ENCODE measurements around the gene PRDM12.
A peak's percentile ranks its signal among the peaks of the same experiment; 100 is the strongest.
"Not testable (repeated sequence)": the region's sequence is repeated elsewhere in the genome, so short reads cannot be mapped to it uniquely, and the experiment has no call there.

PRDM12 gene

GRCh38 chr9:130681769-130682420 is 17.5 kb downstream of the PRDM12 start:
- Histone ChIP-seq H3K4me3 (ENCODE audit: low read length) (peak overlapping the region; percentile 69), H3K9ac (ENCODE audit: low read depth, low read length) (no peak overlapping the region), H3K27ac (ENCODE audit: low read depth, low read length) (no peak overlapping the region), H3K36me3 (ENCODE audit: insufficient read depth, low read length) (no peaks in the 10 kb centered on the region), H3K27me3 (ENCODE audit: insufficient read depth, low read length) (peaks cover 57% of the 10 kb centered on the region), H3K9me3 (ENCODE audit: insufficient read depth, low read depth, low read length) (peaks cover 4% of the 10 kb centered on the region; the same call in 1 of the 2 replicates), H3K4me1 (ENCODE audit: insufficient read depth, low read length) (no peaks in the 10 kb centered on the region)
- WGBS: 2% methylated on average over 45 of the region's 45 CpGs

- H3K9me3 ChIP-seq (ENCODE audit: insufficient read depth, low read depth, low read length): peaks cover 4% of the 10 kb centered on the region; the same call in 1 of the 2 replicates
- no peak overlapping the region for H3K9ac ChIP-seq (ENCODE audit: low read depth, low read length)
- no peak overlapping the region for H3K27ac ChIP-seq (ENCODE audit: low read depth, low read length)
- H3K4me1 ChIP-seq (ENCODE audit: insufficient read depth, low read length): no peaks in the 10 kb centered on the region
- H3K4me3 ChIP-seq (ENCODE audit: low read length): peak overlapping the region; percentile 69
- 7% methylated on average over 19 of the region's 22 CpGs for WGBS
- H3K36me3 ChIP-seq (ENCODE audit: insufficient read depth, low read length): no peaks in the 10 kb centered on the region
- H3K27me3 ChIP-seq (ENCODE audit: insufficient read depth, low read length): peaks cover 51% of the 10 kb centered on the region
Observed at GRCh38 chr9:130682421-130683121, 18.2 kb downstream of the PRDM12 start.

- 0 out of 2 replicates have a peak, but pooled peaks cover 5% of the 10 kb centered on the region for H3K4me1 ChIP-seq (ENCODE audit: insufficient read depth, low read length)
- no peak overlapping the region for H3K4me3 ChIP-seq (ENCODE audit: low read length)
- H3K36me3 ChIP-seq (ENCODE audit: insufficient read depth, low read length): no peaks in the 10 kb centered on the region
- no peak overlapping the region for H3K27ac ChIP-seq (ENCODE audit: low read depth, low read length)
- no peak overlapping the region for H3K9ac ChIP-seq (ENCODE audit: low read depth, low read length)
- peaks cover 27% of the 10 kb centered on the region for H3K27me3 ChIP-seq (ENCODE audit: insufficient read depth, low read length)
- H3K9me3 ChIP-seq (ENCODE audit: insufficient read depth, low read depth, low read length): peaks cover 4% of the 10 kb centered on the region; the same call in 1 of the 2 replicates
Observed at GRCh38 chr9:130685104-130685503, 20.7 kb downstream of the PRDM12 start.

GRCh38 chr9:130685945-130686344 is 21.6 kb downstream of the PRDM12 start:
- not testable (repeated sequence) for H3K4me3 ChIP-seq (ENCODE audit: low read length); H3K4me1 ChIP-seq (ENCODE audit: insufficient read depth, low read length); H3K27ac ChIP-seq (ENCODE audit: low read depth, low read length); H3K9me3 ChIP-seq (ENCODE audit: insufficient read depth, low read depth, low read length); H3K36me3 ChIP-seq (ENCODE audit: insufficient read depth, low read length); H3K9ac ChIP-seq (ENCODE audit: low read depth, low read length)
- 97% methylated on average over 11 of the region's 11 CpGs for WGBS
- H3K27me3 ChIP-seq (ENCODE audit: insufficient read depth, low read length): peaks cover 18% of the 10 kb centered on the region

GRCh38 chr9:130687615-130688014 is 23.2 kb downstream of the PRDM12 start:
- no peaks in the 10 kb centered on the region for H3K36me3 ChIP-seq (ENCODE audit: insufficient read depth, low read length)
- WGBS: 86% methylated on average over 1 of the region's 2 CpGs
- no peak overlapping the region for H3K27ac ChIP-seq (ENCODE audit: low read depth, low read length)
- H3K4me3 ChIP-seq (ENCODE audit: low read length): no peak overlapping the region
- peaks cover 7% of the 10 kb centered on the region for H3K4me1 ChIP-seq (ENCODE audit: insufficient read depth, low read length)
- H3K9me3 ChIP-seq (ENCODE audit: insufficient read depth, low read depth, low read length): peaks cover 4% of the 10 kb centered on the region; the same call in 1 of the 2 replicates
- H3K9ac ChIP-seq (ENCODE audit: low read depth, low read length): no peak overlapping the region
- H3K27me3 ChIP-seq (ENCODE audit: insufficient read depth, low read length): peaks cover 4% of the 10 kb centered on the region

GRCh38 chr9:130688072-130688471 is 23.7 kb downstream of the PRDM12 start:
- peaks cover 4% of the 10 kb centered on the region for H3K27me3 ChIP-seq (ENCODE audit: insufficient read depth, low read length)
- 93% methylated on average over 5 of the region's 5 CpGs for WGBS
- H3K27ac ChIP-seq (ENCODE audit: low read depth, low read length): no peak overlapping the region
- no peak overlapping the region for H3K4me3 ChIP-seq (ENCODE audit: low read length)
- H3K36me3 ChIP-seq (ENCODE audit: insufficient read depth, low read length): no peaks in the 10 kb centered on the region
- H3K9me3 ChIP-seq (ENCODE audit: insufficient read depth, low read depth, low read length): peaks cover 4% of the 10 kb centered on the region; the same call in 1 of the 2 replicates
- no peak overlapping the region for H3K9ac ChIP-seq (ENCODE audit: low read depth, low read length)
- peaks cover 7% of the 10 kb centered on the region for H3K4me1 ChIP-seq (ENCODE audit: insufficient read depth, low read length)

GRCh38 chr9:130689572-130689936 is 25.2 kb downstream of the PRDM12 start:
- H3K9me3 ChIP-seq (ENCODE audit: insufficient read depth, low read depth, low read length): peaks cover 4% of the 10 kb centered on the region; the same call in 1 of the 2 replicates
- H3K4me3 ChIP-seq (ENCODE audit: low read length): 0 out of 2 replicates have a peak overlapping the region, but pooled peaks have one; percentile 10
- H3K9ac ChIP-seq (ENCODE audit: low read depth, low read length): no peak overlapping the region
- no peak overlapping the region for H3K27ac ChIP-seq (ENCODE audit: low read depth, low read length)
- 68% methylated on average over 1 of the region's 1 CpG for WGBS
- no peaks in the 10 kb centered on the region for H3K36me3 ChIP-seq (ENCODE audit: insufficient read depth, low read length)
- H3K27me3 ChIP-seq (ENCODE audit: insufficient read depth, low read length): no peaks in the 10 kb centered on the region
- H3K4me1 ChIP-seq (ENCODE audit: insufficient read depth, low read length): peaks cover 7% of the 10 kb centered on the region

GRCh38 chr9:130689937-130690700 is 25.7 kb downstream of the PRDM12 start:
- Histone ChIP-seq H3K36me3 (ENCODE audit: insufficient read depth, low read length) (peaks cover 3% of the 10 kb centered on the region), H3K4me1 (ENCODE audit: insufficient read depth, low read length) (peaks cover 11% of the 10 kb centered on the region), H3K27ac (ENCODE audit: low read depth, low read length) (no peak overlapping the region), H3K4me3 (ENCODE audit: low read length) (peak overlapping the region; percentile 33), H3K27me3 (ENCODE audit: insufficient read depth, low read length) (no peaks in the 10 kb centered on the region), H3K9me3 (ENCODE audit: insufficient read depth, low read depth, low read length) (peaks cover 3% of the 10 kb centered on the region; the same call in 1 of the 2 replicates), H3K9ac (ENCODE audit: low read depth, low read length) (no peak overlapping the region; the same call in 1 of the 2 replicates)
- 79% methylated on average over 15 of the region's 15 CpGs for WGBS

- Histone ChIP-seq H3K27ac (ENCODE audit: low read depth, low read length) (no peak overlapping the region; the same call in 1 of the 2 replicates), H3K9me3 (ENCODE audit: insufficient read depth, low read depth, low read length) (no peaks in the 10 kb centered on the region), H3K4me1 (ENCODE audit: insufficient read depth, low read length) (peaks cover 12% of the 10 kb centered on the region), H3K9ac (ENCODE audit: low read depth, low read length) (no peak overlapping the region), H3K36me3 (ENCODE audit: insufficient read depth, low read length) (peaks cover 25% of the 10 kb centered on the region), H3K27me3 (ENCODE audit: insufficient read depth, low read length) (no peaks in the 10 kb centered on the region), H3K4me3 (ENCODE audit: low read length) (peak overlapping the region; percentile 93)
- whole genome bisulfite sequencing: 5% methylated on average over 25 of the region's 25 CpGs
Observed at GRCh38 chr9:130692321-130692720, 27.9 kb downstream of the PRDM12 start.

GRCh38 chr9:130693101-130693425 is 28.7 kb downstream of the PRDM12 start:
- peaks cover 12% of the 10 kb centered on the region for H3K4me1 ChIP-seq (ENCODE audit: insufficient read depth, low read length)
- WGBS: 12% methylated on average over 8 of the region's 8 CpGs
- no peaks in the 10 kb centered on the region for H3K9me3 ChIP-seq (ENCODE audit: insufficient read depth, low read depth, low read length)
- H3K27me3 ChIP-seq (ENCODE audit: insufficient read depth, low read length): no peaks in the 10 kb centered on the region
- H3K36me3 ChIP-seq (ENCODE audit: insufficient read depth, low read length): peaks cover 31% of the 10 kb centered on the region
- peak overlapping the region; percentile 93 for H3K4me3 ChIP-seq (ENCODE audit: low read length)
- H3K27ac ChIP-seq (ENCODE audit: low read depth, low read length): no peak overlapping the region; the same call in 1 of the 2 replicates
- H3K9ac ChIP-seq (ENCODE audit: low read depth, low read length): peak overlapping the region; percentile 31; the same call in 1 of the 2 replicates
